Neural cell (in vitro differentiated cells): Measurements from ENCODE around the gene SLC34A3.

ENCODE experiments used
- CTCF ChIP-seq: fragments of 450-650 bp; IDR thresholded peaks from 2 replicates; pipeline ENCODE4 v1.5.1; 2014; ENCODE audit warnings: antibody characterized with exemption, mild to moderate bottlenecking, moderate library complexity; ENCODE audit not compliant: poor library complexity, severe bottlenecking
- POLR2AphosphoS5 ChIP-seq: IDR thresholded peaks from 2 replicates; pipeline ENCODE4 v1.6.1; 2012
- REST ChIP-seq: IDR thresholded peaks from 2 replicates; pipeline ENCODE4 v1.6.1; 2012; ENCODE audit warnings: borderline replicate concordance

- no peak for TF ChIP-seq REST
- no peak for TF ChIP-seq POLR2AphosphoS5
- TF ChIP-seq CTCF, result no peak
Observed at GRCh38 chr9:137247916-137248175, 17.1 kb downstream of the SLC34A3 start.
